ENCODE measurements around the gene GALNT9.
"Not testable (repeated sequence)": the region's sequence is repeated elsewhere in the genome, so short reads cannot be mapped to it uniquely, and the experiment has no call there.

The GALNT9 gene

GRCh38 chr12:132152953-132153352 is 176.4 kb downstream of the GALNT9 start:
- DNase-seq, result no peak

GRCh38 chr12:132152411-132152821 is 177.0 kb downstream of the GALNT9 start:
- no peak for DNase-seq

DNA sequence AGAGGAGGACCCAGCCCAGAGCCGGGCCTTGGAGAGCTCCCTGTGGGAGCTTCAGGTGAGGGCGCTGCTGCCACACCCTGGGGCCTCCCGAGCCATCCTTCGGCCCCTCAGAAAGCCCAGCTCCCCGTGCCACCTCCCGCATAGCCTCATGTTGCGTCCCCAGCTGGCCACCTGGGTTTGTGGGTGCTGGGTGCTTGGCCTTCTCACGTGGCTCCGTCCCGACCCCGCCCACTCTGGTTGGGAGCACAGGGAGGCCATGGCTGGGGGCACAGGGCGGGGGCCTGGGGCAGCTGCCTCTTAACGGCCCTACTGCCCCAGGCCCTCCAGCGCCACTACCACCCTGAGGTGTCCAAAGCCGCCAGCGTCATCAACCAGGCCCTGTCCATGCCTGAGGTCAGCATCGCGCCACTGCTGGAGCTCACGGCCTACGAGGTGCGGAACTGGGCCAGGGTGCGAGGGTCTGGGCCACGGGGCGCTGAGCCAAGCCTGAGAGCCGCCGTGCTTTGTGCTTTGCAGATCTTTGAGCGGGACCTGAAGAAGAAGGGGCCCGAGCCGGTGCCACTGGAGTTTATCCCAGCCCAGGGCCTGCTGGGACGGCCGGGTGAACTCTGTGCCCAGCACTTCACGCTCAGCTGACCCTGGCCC is 177.5 kb downstream of the GALNT9 start:
- DNase-seq, result no peak

DNA sequence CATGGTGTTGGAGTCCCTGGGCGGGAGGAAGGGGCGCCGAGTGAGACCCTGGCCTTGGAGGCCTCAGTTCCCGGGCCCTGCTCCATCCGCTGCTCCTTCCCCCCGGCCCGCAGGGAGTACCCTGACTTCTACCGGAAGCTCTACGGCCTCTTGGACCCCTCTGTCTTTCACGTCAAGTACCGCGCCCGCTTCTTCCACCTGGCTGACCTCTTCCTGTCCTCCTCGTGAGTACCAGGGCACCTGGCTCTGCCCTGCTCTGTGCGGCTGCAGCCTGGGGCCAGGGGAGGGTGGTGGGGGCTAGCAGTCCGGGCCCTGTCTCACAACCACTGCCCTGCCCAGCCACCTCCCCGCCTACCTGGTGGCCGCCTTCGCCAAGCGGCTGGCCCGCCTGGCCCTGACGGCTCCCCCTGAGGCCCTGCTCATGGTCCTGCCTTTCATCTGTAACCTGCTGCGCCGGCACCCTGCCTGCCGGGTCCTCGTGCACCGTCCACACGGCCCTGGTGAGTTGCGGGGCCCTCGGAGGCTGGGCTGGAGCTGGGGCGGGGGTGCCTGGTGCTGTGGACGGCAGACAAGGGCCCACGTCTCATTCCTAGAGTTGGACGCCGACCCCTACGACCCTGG is 178.1 kb downstream of the GALNT9 start:
- no peak for DNase-seq

DNA sequence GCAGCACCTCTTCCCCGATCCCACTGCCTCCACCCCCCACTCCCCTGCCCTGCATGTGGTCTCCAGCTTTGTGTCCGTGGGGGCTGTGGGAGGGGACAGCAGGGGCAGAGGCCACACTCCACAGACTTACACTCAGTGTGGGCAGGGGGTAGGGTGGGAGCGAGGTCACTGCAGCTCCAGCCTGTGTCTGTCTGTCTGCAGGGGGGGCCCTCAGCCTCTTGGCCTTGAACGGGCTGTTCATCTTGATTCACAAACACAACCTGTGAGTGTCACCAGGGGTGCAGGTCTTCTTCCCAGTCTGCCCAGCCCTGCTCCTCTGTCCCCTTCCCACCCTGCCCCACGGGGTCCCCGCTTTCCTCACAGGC is 178.6 kb downstream of the GALNT9 start:
- no peak for DNase-seq

- not testable (repeated sequence) for DNase-seq
These were observed 179.9 kb downstream of the GALNT9 start for GRCh38 chr12:132149526-132149925.

- DNase-seq, result no peak
These were observed 180.9 kb downstream of the GALNT9 start for GRCh38 chr12:132148368-132149045.

GRCh38 chr12:132147423-132148367 is 181.7 kb downstream of the GALNT9 start:
- DNase-seq, result no peak

GRCh38 chr12:132146772-132147422 is 182.5 kb downstream of the GALNT9 start:
- DNase-seq, result no peak

Data from retina (tissue), 1 donor.